ENCODE results near the gene KCNN1.

KCNN1 gene

GRCh38 chr19:17951157-17951989 lies 15.5 kb upstream of the KCNN1 start:
- Histone ChIP-seq H3K27ac (replicated peaks) (no peak overlapping the region), H3K4me3 (replicated peaks; ENCODE audit: insufficient read depth, low read length) (no peak overlapping the region), H3K27me3 (ENCODE audit: insufficient read depth, poor library complexity, severe bottlenecking) (peaks cover 53% of the 10 kb centered on the region)
- DNase-seq (ENCODE audit: low read depth in 1 of 2, low spot score in 1 of 2) = peak in 1 of 2 experiments; percentile 23
- TF ChIP-seq POLR2AphosphoS5 (IDR thresholded peaks at IDR 0.05; ENCODE audit: low read depth) (no peak), CTCF (IDR thresholded peaks at IDR 0.05; ENCODE audit: insufficient read depth, low read length) (no peak), SPI1 (IDR thresholded peaks at IDR 0.05; ENCODE audit: borderline replicate concordance, low read depth) (no peak), GABPA (IDR thresholded peaks at IDR 0.05; ENCODE audit: low read depth) (no peak)
- TF ChIP-seq, protein P1, sequence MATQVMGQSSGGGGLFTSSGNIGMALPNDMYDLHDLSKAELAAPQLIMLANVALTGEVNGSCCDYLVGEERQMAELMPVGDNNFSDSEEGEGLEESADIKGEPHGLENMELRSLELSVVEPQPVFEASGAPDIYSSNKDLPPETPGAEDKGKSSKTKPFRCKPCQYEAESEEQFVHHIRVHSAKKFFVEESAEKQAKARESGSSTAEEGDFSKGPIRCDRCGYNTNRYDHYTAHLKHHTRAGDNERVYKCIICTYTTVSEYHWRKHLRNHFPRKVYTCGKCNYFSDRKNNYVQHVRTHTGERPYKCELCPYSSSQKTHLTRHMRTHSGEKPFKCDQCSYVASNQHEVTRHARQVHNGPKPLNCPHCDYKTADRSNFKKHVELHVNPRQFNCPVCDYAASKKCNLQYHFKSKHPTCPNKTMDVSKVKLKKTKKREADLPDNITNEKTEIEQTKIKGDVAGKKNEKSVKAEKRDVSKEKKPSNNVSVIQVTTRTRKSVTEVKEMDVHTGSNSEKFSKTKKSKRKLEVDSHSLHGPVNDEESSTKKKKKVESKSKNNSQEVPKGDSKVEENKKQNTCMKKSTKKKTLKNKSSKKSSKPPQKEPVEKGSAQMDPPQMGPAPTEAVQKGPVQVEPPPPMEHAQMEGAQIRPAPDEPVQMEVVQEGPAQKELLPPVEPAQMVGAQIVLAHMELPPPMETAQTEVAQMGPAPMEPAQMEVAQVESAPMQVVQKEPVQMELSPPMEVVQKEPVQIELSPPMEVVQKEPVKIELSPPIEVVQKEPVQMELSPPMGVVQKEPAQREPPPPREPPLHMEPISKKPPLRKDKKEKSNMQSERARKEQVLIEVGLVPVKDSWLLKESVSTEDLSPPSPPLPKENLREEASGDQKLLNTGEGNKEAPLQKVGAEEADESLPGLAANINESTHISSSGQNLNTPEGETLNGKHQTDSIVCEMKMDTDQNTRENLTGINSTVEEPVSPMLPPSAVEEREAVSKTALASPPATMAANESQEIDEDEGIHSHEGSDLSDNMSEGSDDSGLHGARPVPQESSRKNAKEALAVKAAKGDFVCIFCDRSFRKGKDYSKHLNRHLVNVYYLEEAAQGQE (IDR thresholded peaks at IDR 0.05; ENCODE audit: insufficient replicate concordance, low read depth) = no peak

- DNase-seq (ENCODE audit: low read depth in 1 of 2, low spot score in 1 of 2) = no peak
- H3K27ac ChIP-seq (replicated peaks) = no peak overlapping the region
- peaks cover 53% of the 10 kb centered on the region for H3K27me3 ChIP-seq (ENCODE audit: insufficient read depth, poor library complexity, severe bottlenecking)
- TF ChIP-seq SPI1 (IDR thresholded peaks at IDR 0.05; ENCODE audit: borderline replicate concordance, low read depth) (no peak), CTCF (IDR thresholded peaks at IDR 0.05; ENCODE audit: insufficient read depth, low read length) (no peak), POLR2AphosphoS5 (IDR thresholded peaks at IDR 0.05; ENCODE audit: low read depth) (no peak), GABPA (IDR thresholded peaks at IDR 0.05; ENCODE audit: low read depth) (no peak)
- TF ChIP-seq, protein P1 (IDR thresholded peaks at IDR 0.05; ENCODE audit: insufficient replicate concordance, low read depth) = no peak
- no peak overlapping the region for H3K4me3 ChIP-seq (replicated peaks; ENCODE audit: insufficient read depth, low read length)
Measured at GRCh38 chr19:17951990-17952976, 14.6 kb upstream of the KCNN1 start.

DNA sequence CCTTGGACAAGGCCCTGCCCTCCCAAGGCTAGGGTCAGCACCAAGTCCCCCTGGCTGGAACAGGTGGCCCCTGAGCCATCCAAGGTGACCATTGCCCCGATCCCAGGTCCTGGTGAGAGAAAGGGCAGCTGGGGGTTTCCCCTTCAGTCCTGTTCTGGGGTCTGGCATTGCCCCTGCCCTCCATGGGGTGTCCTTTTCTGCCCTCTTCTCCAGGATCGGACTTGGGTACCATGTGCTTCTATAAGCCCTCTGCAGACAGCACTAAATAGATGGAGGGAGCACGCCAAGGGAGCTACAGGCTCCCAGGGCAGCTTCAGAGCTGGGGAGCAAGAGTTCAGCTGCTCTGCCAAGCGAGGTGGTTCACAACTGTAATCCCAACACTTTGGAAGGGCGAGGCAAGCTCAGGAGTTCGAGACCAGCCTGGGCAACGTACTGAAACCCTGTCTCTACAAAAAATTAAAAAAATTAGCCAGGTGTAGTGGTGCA lies 13.5 kb upstream of the KCNN1 start:
- Histone ChIP-seq H3K27me3 (ENCODE audit: insufficient read depth, poor library complexity, severe bottlenecking) (peaks cover 53% of the 10 kb centered on the region), H3K27ac (replicated peaks) (no peak overlapping the region), H3K4me3 (replicated peaks; ENCODE audit: insufficient read depth, low read length) (no peak overlapping the region)
- no peak for DNase-seq (ENCODE audit: low read depth in 1 of 2, low spot score in 1 of 2)
- TF ChIP-seq, protein P1 (IDR thresholded peaks at IDR 0.05; ENCODE audit: insufficient replicate concordance, low read depth) = no peak
- no peak for TF ChIP-seq SPI1 (IDR thresholded peaks at IDR 0.05; ENCODE audit: borderline replicate concordance, low read depth)
- no peak for TF ChIP-seq CTCF (IDR thresholded peaks at IDR 0.05; ENCODE audit: insufficient read depth, low read length)
- TF ChIP-seq POLR2AphosphoS5 (IDR thresholded peaks at IDR 0.05; ENCODE audit: low read depth) = no peak
- TF ChIP-seq GABPA (IDR thresholded peaks at IDR 0.05; ENCODE audit: low read depth) = no peak
